CD1c-positive myeloid dendritic cell (primary cell): ENCODE results near the gene NSG1.

Experiments
- DNase-seq: peaks from one replicate; pipeline ENCODE4 v3.0.0-alpha.2; 2016; ENCODE audit errors: extremely low spot score

The NSG1 gene

DNA sequence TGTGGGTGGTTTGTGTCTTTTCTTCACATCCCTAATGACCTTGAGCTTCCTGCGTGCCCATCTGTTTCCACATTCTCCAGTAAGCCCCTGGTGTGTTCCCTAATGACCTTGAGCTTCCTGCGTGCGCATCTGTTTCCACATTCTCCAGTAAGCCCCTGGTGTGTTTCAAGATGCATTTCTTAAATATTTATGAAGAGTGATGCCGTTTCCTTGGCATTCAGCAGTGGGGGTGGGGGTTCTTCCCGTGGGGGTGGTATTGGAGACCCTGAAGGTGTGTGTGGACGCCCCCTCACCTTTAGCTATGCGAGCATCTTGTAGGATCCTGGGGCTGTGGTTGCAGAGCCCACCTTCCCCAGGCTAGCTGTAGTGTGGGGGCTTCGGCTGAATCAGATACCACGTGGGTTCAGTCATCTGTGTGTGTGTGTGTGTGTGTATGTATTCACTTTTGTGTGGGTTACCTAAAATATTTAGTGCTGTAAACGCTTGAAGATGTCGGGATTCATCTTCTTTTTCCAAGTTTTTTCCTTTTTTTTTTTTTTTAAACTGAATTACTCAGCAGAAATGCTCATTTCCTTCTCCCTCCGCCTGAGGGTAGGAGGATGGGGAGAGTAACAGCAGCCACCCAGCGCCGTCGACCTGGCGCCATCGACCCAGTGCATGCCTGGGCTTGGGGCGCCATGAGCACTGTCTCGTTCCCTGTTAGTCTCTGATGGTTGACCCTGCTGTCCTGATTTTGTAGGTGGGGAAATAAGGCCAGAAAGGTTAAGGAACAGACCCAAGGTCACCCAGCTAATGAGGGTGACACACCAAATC, 9.9 kb downstream of the NSG1 start:
- no peak for DNase-seq

DNA sequence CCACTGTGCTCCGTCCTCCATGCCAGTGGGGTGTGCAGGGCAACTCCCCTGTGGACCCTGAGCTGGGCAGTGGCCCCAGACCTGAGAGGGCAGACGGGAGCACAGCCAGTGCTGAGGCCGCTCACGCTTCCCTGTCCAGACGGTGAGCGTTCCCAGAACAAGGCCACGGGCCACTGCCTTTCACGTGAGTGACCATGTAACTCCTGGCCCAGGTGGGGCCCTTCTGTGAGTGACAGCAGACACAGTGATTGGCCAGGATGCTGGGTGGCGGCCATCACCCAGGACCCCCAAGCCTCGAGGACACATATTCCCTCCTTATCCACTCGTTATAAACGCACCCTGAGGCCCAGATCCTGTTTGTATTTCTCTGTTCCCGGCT, 10.5 kb downstream of the NSG1 start:
- DNase-seq: no peak

DNA sequence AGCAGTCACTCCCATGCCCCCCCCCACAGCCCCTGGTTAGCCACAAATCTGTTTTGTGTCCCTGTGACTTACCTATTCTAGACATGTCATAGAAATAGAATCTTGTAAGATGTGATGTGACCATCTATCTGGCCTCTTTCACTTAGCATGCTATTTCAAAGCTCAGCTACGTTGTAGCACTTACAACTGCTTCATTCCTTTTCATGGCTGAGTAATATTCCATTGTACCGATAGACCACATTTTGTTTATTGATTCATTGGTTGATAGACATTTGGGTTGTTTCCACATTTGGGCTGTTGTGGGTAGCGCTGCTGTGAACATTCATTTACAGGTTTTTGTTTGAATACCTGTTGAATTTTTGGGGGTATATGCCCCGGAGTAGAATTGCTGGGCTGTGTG, 11.5 kb downstream of the NSG1 start:
- DNase-seq: no peak

DNA sequence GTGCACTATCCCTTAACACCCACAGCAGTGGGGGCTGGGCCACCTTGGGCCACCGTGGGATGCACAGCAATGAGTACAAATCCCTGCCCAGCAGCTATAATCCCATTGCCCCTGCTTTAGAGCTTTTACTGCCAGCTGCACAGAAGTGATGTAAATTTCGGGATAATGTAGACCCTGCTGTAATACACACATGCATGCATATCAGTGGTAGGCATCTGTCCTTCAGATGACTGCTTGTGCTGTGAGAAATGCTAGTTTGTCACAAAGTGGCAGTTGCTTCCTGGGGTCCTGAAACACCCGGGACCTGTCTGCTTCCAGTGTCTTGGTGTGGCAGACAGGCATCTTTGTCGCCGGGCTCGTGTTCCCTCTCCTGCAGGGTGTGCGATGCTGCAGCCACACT, 14.1 kb downstream of the NSG1 start:
- DNase-seq: no peak

DNA sequence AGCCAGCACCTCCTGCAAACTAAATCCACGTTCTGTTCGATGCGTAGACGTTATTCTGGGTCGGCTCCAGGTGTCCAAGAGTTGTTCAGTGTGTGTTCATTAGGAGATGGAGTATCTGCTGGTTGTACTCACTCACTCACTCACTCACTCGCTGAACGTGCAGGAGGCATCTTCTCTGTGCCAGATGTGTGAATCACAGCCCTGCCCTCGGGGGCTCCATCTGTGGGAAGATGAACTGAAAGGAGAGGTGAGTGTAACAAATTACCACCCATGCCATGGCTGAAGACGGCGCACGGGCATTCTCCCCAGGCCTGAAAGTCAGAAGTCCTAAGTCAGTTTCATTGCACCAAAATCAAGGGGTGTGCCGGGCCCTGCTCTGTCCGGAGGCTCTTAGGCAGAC, 16.1 kb downstream of the NSG1 start:
- no peak for DNase-seq

DNA sequence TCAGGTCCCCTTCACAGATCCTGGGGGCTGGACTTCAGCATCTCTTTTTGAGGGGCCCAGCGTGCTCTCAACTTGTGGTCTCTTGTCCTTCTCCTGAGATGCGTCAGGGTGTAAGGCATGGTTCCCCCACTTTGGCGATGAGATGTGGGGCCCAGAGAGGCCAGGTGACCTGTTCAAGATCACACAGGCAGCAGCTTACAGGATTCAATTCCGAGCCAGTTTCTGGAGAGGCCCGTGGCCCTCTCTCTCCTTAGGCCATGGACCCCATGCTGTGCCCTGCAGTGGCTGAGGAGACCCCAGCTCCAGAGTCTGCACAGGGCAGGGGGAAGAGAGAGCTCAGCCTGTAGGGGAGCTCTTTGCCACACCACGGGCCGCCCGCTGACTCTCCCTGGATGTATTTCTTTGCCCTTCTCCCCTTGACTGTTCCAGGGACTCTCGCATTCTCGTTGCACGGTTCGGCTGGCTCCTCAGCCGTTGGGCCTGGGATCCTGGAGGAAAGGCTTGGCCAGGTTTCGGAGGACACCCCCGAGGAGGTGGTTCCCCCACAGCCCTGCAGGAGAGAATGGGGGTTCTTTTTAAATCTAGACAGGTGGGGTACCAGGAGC, 18.6 kb downstream of the NSG1 start:
- DNase-seq: no peak

DNA sequence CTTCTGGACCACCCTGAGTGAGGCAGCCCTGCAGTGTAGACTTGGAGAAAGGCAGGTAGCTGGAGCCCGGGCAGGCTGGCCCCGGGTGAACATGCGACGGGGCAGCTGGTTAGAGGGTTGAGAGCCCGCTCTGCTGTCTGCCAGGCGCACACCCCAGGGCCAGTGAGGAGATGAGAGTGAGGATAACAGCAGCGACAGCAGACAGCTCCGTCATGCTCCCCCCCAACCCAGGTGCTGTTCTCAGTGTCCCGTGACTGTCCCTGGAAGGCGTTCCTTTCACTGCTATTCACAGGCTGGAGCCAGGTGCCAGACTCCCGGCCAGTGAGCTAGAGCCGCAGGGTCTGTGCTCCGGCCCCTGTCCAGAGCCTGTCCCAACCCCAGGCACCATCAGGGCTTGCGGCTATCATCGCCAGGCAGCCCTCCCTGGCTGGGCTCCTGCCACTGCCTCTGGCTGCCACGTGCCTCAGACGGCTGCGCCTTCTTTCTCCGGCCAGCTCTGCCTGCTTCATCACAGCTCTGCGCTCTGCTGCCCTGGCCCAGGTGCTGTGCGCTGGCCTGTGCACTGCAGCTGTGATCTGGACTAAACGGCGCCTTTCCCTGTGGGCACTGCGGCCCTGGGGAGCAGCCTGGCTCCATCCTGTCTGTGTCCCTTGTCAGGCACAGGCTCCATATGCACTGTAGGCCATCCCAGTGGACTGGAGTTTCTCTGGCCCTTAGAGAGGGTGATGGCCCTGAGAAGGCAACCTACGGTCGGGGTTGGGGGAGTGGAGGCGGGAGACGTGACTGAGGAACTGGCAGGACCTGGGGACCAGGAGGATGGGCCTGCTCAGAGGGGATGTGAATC, 19.8 kb downstream of the NSG1 start:
- DNase-seq: no peak

DNA sequence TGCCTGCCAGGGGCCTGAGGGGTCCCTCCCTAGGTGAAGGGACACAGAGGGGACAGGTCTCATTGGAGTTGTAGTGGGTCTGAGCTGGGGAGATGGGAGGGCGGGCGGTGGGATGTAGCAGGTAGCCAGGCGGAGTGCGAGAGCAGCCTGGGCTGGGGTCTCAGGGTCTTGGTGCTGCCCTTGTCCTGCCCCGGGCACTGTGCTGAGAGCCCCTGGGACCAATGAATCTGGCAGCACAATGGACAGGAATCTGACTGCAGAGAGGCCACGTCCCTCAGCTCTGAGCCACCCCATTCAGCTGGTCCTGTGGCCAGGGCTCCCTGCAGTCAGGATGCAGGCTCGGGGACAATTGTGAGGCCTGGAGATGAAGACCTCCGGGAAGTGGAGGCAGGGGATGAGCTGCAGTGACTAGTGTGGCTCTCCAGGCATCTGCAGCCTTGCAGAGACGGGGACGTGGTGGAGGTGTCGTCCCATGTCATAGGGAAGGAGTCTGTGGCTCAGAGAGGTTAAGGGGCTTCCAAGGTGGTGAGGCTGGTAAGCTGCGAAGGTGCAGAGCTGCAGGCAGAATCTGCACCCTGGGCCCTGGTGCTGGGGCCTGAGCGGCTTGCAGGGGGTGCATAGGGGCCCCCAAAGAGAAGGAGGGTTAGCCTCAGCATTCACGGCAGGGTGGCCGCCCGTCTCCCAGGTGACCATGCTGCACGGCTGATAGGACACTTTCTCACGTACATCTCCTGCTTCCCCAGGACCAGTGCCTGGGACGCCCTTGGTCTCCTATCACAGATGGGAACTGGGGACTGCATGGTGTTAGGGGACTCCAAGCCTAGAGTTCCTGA, 20.6 kb downstream of the NSG1 start:
- no peak for DNase-seq

DNA sequence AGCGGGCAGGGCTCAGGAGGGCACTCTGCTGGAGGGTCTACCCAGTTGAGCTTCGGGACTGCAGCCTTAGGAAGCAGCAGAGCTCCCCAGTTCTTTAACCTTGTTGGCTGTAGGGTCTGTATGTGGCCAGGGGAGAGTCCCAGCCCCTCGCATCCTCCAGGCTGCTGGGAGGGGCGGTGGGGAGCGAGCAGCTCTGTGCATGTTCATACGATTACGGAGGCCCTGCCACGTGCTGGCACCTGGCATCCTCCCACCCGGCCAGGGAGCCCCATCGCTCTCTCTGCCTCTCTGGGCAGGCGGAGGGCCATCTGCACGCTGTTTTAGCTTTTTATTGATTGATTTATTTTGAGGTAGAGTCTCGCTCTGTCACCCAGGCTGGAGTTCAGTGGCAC, 21.2 kb downstream of the NSG1 start:
- no peak for DNase-seq

DNA sequence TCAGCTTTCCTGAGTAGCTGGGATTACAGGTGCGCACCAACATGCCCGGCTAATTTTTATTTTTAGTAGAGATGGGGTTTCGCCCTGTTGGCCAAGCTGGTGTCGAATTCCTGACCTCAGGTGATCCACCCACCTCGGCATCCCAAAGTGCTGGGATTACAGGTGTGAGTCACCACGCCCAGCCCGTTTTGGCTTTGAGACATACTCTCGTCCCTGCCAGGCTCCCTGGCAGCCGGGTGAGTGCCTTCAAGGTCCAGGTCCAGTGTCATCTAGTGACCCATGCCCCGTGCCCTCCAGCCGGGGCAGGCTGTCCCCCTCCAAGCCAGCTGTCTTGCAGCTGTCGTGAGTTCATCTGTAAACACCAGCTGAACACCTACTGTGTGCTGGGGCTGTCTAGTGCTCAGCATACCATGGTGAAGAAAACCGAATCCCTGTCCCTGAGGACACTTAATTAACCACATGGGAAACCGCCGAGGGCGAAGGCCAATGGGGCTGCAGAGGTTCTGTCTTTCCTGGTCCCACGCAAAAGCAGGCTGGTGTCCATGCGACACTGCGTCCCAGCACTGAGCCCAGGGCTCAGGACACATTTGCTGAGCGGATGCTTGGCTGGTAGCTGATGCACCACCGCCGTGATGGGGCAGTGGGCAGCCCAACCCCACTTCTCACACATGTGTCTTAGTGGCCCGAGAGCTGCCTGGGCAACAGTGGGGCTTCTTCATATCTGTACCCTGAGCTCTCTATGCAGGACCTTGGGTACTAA, 21.9 kb downstream of the NSG1 start:
- DNase-seq: no peak

DNA sequence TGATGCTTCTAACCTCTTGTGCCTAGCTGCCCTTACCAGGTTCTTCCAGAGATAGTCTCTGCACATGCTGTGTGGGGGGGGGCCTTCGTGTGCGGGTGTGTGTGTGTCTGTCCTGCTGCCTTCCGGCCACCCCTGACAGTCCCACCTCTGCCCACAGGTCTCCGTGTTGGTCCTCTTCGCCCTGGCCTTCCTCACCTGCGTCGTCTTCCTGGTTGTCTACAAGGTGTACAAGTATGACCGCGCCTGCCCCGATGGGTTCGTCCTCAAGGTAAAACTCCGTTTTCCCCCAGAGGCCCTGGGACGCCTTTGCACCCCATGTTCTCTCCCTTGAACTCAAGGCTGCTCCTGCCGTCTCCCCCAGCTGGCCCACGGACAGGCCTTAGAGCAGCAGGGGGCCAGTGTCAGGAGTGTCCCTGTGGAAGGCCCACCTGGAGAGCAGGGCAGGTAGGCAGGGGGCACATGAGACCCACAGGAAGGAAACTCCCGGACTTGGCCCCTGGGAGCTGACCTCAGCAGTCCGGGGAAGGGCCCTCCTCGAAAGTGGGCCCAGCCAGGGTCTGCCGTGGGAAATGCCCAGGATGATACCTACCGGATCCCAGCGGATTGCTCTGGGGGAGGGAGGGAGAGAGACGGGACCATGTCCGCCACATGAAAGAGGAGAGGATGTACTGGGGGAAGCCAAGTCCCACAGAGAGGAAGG, 22.7 kb downstream of the NSG1 start:
- no peak for DNase-seq

DNA sequence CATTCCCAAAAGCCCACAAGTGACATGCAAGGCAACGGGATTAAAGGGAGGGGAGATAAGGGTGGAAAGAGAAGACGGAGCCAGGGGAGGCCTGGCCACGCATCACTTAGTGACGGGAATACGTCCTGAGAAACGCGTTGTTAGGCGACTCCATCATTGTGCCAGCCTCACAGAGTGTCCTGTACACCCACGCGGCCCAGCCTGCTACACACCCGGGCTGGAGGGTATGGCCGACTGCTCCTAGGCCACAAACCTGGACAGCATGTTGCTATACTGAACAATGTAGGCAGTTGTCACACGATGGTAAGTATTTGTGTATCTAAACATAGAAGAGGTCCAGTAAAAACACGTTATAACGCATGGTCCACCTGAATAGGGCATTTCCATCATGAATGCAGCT, 23.4 kb downstream of the NSG1 start:
- no peak for DNase-seq

DNA sequence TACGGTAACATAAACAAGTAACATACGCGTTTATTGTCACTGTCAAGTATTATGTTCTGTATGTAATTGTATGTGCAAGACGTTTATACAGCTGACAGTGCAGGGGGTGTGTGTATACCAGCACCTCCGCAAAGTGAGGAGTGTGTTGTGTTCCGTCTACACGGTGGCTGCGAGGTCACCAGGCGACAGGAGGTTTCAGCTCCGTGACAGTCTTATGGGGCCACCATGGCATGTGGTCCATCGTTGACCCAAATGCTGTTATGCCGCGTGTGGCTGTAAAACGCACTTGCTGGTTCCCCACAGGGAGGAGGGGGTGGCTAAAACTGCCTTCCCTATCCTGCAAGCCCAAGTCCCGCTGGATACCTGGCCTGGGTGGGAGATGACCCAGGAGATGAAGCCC, 25.0 kb downstream of the NSG1 start:
- DNase-seq: no peak

DNA sequence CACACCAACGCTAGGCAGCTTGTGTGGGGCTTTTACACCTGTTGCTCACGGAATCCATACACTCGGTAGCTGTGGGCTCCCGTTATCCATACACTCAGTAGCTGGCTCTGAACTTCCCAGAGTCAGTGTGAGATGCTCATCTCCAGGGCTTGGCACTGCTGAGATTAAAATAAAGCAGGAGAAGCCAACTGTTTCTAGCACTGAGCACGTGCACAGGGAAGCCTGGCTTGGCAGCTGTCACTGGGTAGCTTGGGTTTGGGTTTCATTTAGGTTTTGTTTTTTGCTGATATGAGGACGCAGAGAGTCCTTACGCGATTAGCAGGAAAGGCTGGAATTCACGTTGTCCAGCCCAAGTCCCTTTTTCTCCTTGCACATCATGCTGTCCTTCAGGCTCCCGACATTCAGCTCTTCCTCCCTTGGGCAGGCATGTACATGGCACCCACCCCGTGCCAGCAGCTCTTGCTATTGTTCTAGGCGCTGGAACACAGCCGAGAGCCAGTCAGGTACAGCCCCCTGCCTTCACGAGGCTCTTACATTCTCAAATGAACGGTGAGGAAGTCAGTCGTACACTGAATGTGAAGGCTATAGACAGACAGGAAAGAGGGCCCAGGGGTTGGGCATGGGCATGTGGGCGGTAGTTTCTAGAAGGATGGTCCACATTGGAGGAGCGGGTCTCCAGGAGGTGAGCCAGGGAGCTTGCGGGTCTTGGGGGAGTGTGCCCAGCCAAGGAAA, 25.9 kb downstream of the NSG1 start:
- no peak for DNase-seq

DNA sequence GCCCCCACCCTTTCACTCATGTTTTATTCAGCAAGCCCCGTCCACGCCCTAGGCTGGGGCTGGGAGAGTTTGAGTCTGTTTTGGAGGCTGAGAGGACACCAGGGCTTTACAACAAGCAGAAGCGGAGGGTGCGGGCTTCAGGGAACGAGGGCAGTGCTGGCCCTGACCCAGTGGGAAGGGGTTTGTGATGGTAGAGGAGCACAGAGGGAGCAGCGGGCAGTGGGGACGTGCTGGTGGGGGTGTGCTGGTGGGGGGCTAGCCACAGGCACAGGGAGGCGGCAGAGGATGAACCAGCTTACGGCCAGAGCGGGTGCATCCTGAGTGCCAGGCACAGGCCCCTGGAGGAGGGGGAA, 26.4 kb downstream of the NSG1 start:
- DNase-seq: no peak

DNA sequence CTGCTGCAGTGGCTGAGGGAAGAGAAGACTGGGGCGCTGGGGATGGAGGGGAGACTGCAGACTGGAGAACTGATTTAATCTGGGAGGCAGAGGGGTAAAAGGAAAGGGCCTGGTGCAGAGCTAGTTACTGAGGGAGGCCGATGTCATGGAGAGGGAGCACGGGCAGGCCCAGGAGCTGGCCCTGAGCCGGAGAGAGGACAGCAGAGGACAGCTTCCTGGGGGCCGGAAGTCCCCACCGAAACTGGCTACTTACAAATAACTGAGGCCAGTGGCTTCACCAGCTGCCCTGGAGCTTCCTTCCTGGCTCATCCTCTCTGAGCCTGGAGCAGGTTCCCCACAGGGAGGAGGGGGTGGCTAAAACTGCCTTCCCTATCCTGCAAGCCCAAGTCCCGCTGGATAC, 26.9 kb downstream of the NSG1 start:
- DNase-seq: no peak

DNA sequence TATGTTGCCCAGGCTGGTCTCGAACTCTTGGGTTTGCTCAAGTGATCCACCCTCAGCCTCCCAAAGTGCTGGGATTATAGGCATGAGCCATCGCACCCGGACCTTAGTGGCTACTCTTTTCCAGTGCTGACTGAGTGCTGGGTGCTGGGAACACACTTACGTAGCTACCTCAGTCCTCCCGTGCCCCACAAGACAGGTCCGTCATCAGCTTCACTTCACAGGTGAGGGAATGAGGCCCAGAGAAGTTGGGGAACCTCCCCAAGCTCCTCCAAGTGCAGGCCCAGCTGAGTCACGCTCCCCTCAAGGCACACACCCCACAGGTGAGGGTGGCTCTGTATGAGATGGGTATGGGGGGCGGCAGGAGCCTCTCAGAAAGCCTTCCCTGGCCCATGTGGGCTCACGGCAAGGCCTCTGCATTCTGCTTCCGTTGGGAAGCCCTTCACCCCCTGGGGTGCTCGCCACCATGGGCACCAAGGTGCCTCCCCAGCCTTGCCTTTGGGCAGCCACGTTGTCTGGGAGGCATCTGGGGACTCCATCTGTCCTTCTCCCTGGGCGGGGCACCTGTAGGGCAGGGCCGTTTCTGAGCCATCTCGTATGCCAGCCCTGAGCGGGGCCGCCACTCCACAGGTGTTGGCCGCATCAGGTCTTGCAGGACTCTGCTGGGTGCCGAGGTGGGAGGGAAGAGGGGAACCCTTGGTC, 28.4 kb downstream of the NSG1 start:
- DNase-seq: no peak

DNA sequence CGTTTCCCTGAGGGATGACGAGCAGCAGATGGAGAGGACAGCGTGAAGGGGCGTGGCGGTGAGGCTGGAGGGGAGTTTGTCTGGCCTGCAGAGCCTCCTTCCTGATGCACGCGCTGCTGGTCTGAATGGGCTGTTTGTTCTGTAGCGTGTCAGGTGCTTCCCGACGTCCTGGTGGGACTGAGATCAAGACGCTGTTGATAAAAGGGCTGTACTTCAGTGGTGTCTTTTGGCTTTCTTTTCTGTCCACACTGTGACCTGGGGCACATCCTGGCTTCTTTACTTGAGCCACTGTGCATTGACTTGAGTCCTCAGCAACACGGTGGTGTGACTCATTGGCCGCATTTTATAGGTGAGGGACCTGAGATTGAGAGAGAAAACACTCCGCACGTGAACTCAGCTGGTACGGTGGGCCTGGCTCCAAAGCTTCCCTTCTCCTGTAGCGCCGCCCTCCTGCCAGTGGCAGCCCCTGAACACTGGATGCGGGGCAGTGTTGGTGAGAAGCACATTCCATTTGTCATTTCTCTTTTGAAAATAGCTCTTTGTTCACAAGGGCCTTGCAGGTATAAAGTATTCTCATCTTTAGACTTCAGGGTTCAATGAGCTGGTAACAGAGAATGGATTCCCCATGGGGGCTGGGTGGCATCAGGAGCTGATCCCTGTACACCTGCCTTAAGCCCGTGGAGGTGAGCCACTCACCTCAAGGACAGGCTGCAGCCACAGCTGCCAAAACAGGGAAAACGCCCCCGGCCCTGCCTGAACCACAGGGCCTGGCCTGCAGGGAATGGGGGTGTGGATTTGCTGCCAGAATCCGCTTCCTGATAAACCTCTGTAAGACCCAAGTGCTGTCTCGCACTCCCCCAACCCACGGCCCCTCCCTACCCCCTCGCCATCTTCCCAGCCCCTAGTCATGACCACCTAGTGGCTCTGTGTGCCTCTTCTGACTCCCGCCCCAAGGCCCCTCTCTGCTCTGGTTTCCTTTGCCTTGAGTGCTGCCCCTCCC, 29.2 kb downstream of the NSG1 start:
- no peak for DNase-seq
